ENCODE measurements around the gene RNF224. TPM values are rescaled to one million over a fixed set of nuclear protein-coding genes. Genes with fewer than 3 reads are reported as not detected.

Gene RNF224
- polyA plus RNA-seq, 1 donor (not counting 4 experiments of a cell fraction or from before 2014, with no cell fraction given), result not detected

- no peaks in the 10 kb centered on the region for H3K9me3 ChIP-seq (ENCODE audit: control insufficient read depth, low read depth, low read length)
- dilution Hi-C loops (cut with MboI; ENCODE audit: extremely low pct_ligation_motif_present, low sequenced_read_pairs), result no loop called here
- H3K9me1 ChIP-seq (ENCODE audit: control insufficient read depth, extremely low read depth, insufficient read depth, low read length), result no peaks in the 10 kb centered on the region
- H3K36me3 ChIP-seq (ENCODE audit: control insufficient read depth in 2 of 2, extremely low read depth in 1 of 2, insufficient read depth in 2 of 2, low read length in 2 of 2), result no peaks in the 10 kb centered on the region
- peaks cover 23% of the 10 kb centered on the region for H3K4me1 ChIP-seq (ENCODE audit: control insufficient read depth, extremely low read depth, insufficient read depth, low read length)
- no peaks in the 10 kb centered on the region for H3K79me2 ChIP-seq (ENCODE audit: control insufficient read depth, insufficient read depth, low read length)
- no peaks in the 10 kb centered on the region for H4K20me1 ChIP-seq (ENCODE audit: control insufficient read depth, extremely low read depth, insufficient read depth, low read length)
- TF ChIP-seq CTCF (optimal IDR thresholded peaks at IDR 0.05 in 1 of 3, IDR thresholded peaks at IDR 0.05 in 1 of 3, conservative IDR thresholded peaks at IDR 0.05 in 1 of 3; ENCODE audit: extremely low read depth in 1 of 3, insufficient read depth in 2 of 3, low read length in 3 of 3) (no peak), EZH2 (IDR thresholded peaks at IDR 0.05; ENCODE audit: low read length) (no peak)
- no peak overlapping the region for H3K9ac ChIP-seq (ENCODE audit: control insufficient read depth, extremely low read depth, insufficient read depth, low read length)
- H2AFZ ChIP-seq (ENCODE audit: control insufficient read depth, low read length), result no peak overlapping the region
- FAIRE-seq (no peak), DNase-seq (ENCODE audit: low read depth, low spot score) (no peak)
- peaks cover 15% of the 10 kb centered on the region for H3K27me3 ChIP-seq (ENCODE audit: control insufficient read depth, extremely low read depth, insufficient read depth, low read length)
- H3K4me3 ChIP-seq (ENCODE audit: control insufficient read depth in 2 of 3, extremely low read depth in 1 of 3, insufficient read depth in 2 of 3, low read depth in 1 of 3, low read length in 3 of 3), result no peak overlapping the region
- no peak overlapping the region for H3K27ac ChIP-seq (ENCODE audit: control insufficient read depth, insufficient read depth, low read length)
- no peak overlapping the region for H3K4me2 ChIP-seq (ENCODE audit: control insufficient read depth, extremely low read depth, insufficient read depth, low read depth, low read length)
These were observed 2.8 kb downstream of the RNF224 start for GRCh38 chr9:137229903-137230704.

- no peaks in the 10 kb centered on the region for H3K36me3 ChIP-seq (ENCODE audit: control insufficient read depth in 2 of 2, extremely low read depth in 1 of 2, insufficient read depth in 2 of 2, low read length in 2 of 2)
- H3K27ac ChIP-seq (ENCODE audit: control insufficient read depth, insufficient read depth, low read length), result no peak within 1 kb of the TSS
- FAIRE-seq, result no peak
- H3K9me1 ChIP-seq (ENCODE audit: control insufficient read depth, extremely low read depth, insufficient read depth, low read length), result no peaks in the 10 kb centered on the region
- H3K4me2 ChIP-seq (ENCODE audit: control insufficient read depth, extremely low read depth, insufficient read depth, low read depth, low read length), result no peak within 1 kb of the TSS
- no peak within 1 kb of the TSS for H2AFZ ChIP-seq (ENCODE audit: control insufficient read depth, low read length)
- no peak for DNase-seq (ENCODE audit: low read depth, low spot score)
- no peak within 1 kb of the TSS for H3K4me3 ChIP-seq (ENCODE audit: control insufficient read depth in 2 of 3, extremely low read depth in 1 of 3, insufficient read depth in 2 of 3, low read depth in 1 of 3, low read length in 3 of 3)
- dilution Hi-C loops (cut with MboI; ENCODE audit: extremely low pct_ligation_motif_present, low sequenced_read_pairs), result no loop called here
- no peaks in the 10 kb centered on the region for H3K79me2 ChIP-seq (ENCODE audit: control insufficient read depth, insufficient read depth, low read length)
- H3K27me3 ChIP-seq (ENCODE audit: control insufficient read depth, extremely low read depth, insufficient read depth, low read length), result peaks cover 15% of the 10 kb centered on the region
- peaks cover 18% of the 10 kb centered on the region for H3K4me1 ChIP-seq (ENCODE audit: control insufficient read depth, extremely low read depth, insufficient read depth, low read length)
- no peak within 1 kb of the TSS for H3K9ac ChIP-seq (ENCODE audit: control insufficient read depth, extremely low read depth, insufficient read depth, low read length)
- H4K20me1 ChIP-seq (ENCODE audit: control insufficient read depth, extremely low read depth, insufficient read depth, low read length), result no peaks in the 10 kb centered on the region
- no peaks in the 10 kb centered on the region for H3K9me3 ChIP-seq (ENCODE audit: control insufficient read depth, low read depth, low read length)
- TF ChIP-seq CTCF (optimal IDR thresholded peaks at IDR 0.05 in 1 of 3, IDR thresholded peaks at IDR 0.05 in 1 of 3, conservative IDR thresholded peaks at IDR 0.05 in 1 of 3; ENCODE audit: extremely low read depth in 1 of 3, insufficient read depth in 2 of 3, low read length in 3 of 3) (no peak), EZH2 (IDR thresholded peaks at IDR 0.05; ENCODE audit: low read length) (no peak)
These were observed 3.5 kb downstream of the RNF224 start, which contains the start of gene SLC34A3 for GRCh38 chr9:137230705-137231371. Gene SLC34A3 (plus strand): TSS chr9:137230901. CDS start chr9:137231703, 802 bp downstream.
